Measurements from ENCODE around the gene METTL15. TPM values are rescaled to one million over a fixed set of nuclear protein-coding genes. Genes with fewer than 3 reads are reported as not detected.

Gene METTL15
- total RNA-seq, 1 experiment from 2014 or later: 9.1 TPM

- TF ChIP-seq CTCF (conservative IDR thresholded peaks at IDR 0.05): no peak
- H3K4ac ChIP-seq (ENCODE audit: low read depth, low read length): no peak overlapping the region
- no peak overlapping the region for H4K8ac ChIP-seq (replicated peaks; ENCODE audit: insufficient read length, low read depth, low read length)
- H2BK5ac ChIP-seq (ENCODE audit: insufficient read length, low read length): no peak overlapping the region
- no peak for DNase-seq
- H2BK20ac ChIP-seq (ENCODE audit: low read depth, low read length, poor library complexity, severe bottlenecking): no peak overlapping the region
- no peak overlapping the region for H2AK5ac ChIP-seq (ENCODE audit: insufficient read length, low read length)
- no peaks in the 10 kb centered on the region for H3K79me2 ChIP-seq (ENCODE audit: insufficient read depth, low read length)
- Mint-ChIP-seq H3K4me1 (peaks cover 15 to 31% of the 10 kb centered on the region in 2 experiments), H3K9me3 (peaks cover 67 to 70% of the 10 kb centered on the region in 2 experiments), H3K36me3 (ENCODE audit: insufficient read depth in 1 of 3, low read depth in 3 of 3) (peaks cover 70 to 83% (median 73%) of the 10 kb centered on the region in 3 experiments), H3K27me3 (ENCODE audit: low read depth) (no peaks in the 10 kb centered on the region; the same call in 1 of the 2 replicates), H3K4me3 (no peak overlapping the region), H3K27ac (no peak overlapping the region)
- H3K27ac ChIP-seq (ENCODE audit: insufficient read length, low read depth, low read length): no peak overlapping the region
- H4K5ac ChIP-seq (ENCODE audit: insufficient read length, low read depth, low read length): no peak overlapping the region
- no peak overlapping the region for H3T11ph ChIP-seq (ENCODE audit: low read length)
- no peak overlapping the region for H3K18ac ChIP-seq (ENCODE audit: insufficient read length, low read depth, low read length)
- no peaks in the 10 kb centered on the region for H3K79me1 ChIP-seq (ENCODE audit: insufficient read depth, low read depth, low read length, poor library complexity, severe bottlenecking)
- no peak overlapping the region for H3K56ac ChIP-seq (ENCODE audit: insufficient read length, low read depth, low read length)
- no peaks in the 10 kb centered on the region for H3K4me1 ChIP-seq (ENCODE audit: insufficient read depth, low read length)
- H3K23ac ChIP-seq (ENCODE audit: insufficient read length, low read depth, low read length): no peak overlapping the region
- H2BK12ac ChIP-seq (ENCODE audit: insufficient read length, low read depth, low read length): no peak overlapping the region
- no peak overlapping the region for H3K4me2 ChIP-seq (ENCODE audit: insufficient read depth, insufficient read length, low read length)
- H3K14ac ChIP-seq (ENCODE audit: insufficient read depth, low read length): no peak overlapping the region
- H3K27me3 ChIP-seq (ENCODE audit: insufficient read depth, low read length): no peaks in the 10 kb centered on the region
- H3K9me3 ChIP-seq (ENCODE audit: control insufficient read depth, low read depth, low read length): peaks cover 46% of the 10 kb centered on the region
- H2BK15ac ChIP-seq (ENCODE audit: low read depth, low read length): no peak overlapping the region
- H4K20me1 ChIP-seq (ENCODE audit: control insufficient read depth, insufficient read depth, insufficient read length): no peaks in the 10 kb centered on the region
- no peak overlapping the region for H2BK120ac ChIP-seq (ENCODE audit: low read depth, low read length, poor library complexity, severe bottlenecking)
- no peaks in the 10 kb centered on the region for H3K23me2 ChIP-seq (ENCODE audit: insufficient read length, low read depth, low read length, poor library complexity, severe bottlenecking)
- no peak overlapping the region for H4K91ac ChIP-seq (ENCODE audit: insufficient read length, low read depth, low read length)
- H3K9ac ChIP-seq (ENCODE audit: extremely low read depth, insufficient read length, low read length): no peak overlapping the region
- no CpG with 5 or more reads among the region's 1 CpG for WGBS (ENCODE audit: extremely low coverage, insufficient read length, low lambda C conversion rate)
- no peak overlapping the region for H2AFZ ChIP-seq (ENCODE audit: low read length)
These were observed 29.6 kb downstream of the METTL15 start for GRCh38 chr11:28137832-28138231.
